Stomach (tissue), 9 donors: ENCODE measurements around the gene CUL7. TPM values are rescaled to one million over a fixed set of nuclear protein-coding genes. Genes with fewer than 3 reads are reported as not detected.

Source experiments
- DNase-seq, 2 donors: peaks; one replicate each; pipeline versions ENCODE4 v3.0.0 to v3.0.0-alpha.2; 2013 to 2019
- H3K27ac ChIP-seq, 5 donors: fragments of 200-600 bp in 4 of 5; sonication (generic) in 4 of 5; one replicate each; pipeline ENCODE4 v1.5.1; 2013 to 2019; ENCODE audit warnings: mild to moderate bottlenecking in 1 of 5, moderate library complexity in 1 of 5
- H3K27me3 ChIP-seq, 3 donors: fragments of 200-600 bp; sonication (generic); one replicate each; pipeline ENCODE4 v1.5.1; 2017 to 2019; ENCODE audit warnings: mixed run types in 1 of 3
- H3K36me3 ChIP-seq, 4 donors: fragments of 200-600 bp; sonication (generic); 1 replicate in 3 of 4; 2 replicates in 1 of 4; pipeline ENCODE4 v1.5.1; 2016 to 2019
- H3K4me1 ChIP-seq, 4 donors: fragments of 200-600 bp; sonication (generic); one replicate each; pipeline ENCODE4 v1.5.1; 2016 to 2019
- H3K4me3 ChIP-seq, 4 donors: fragments of 200-600 bp; sonication (generic) in 3 of 4; one replicate each; pipeline ENCODE4 v1.5.1; 2016 to 2019; ENCODE audit warnings: mild to moderate bottlenecking in 1 of 4
- H3K9me3 ChIP-seq, 4 donors: fragments of 200-600 bp; sonication (generic); one replicate each; pipeline ENCODE4 v1.5.1; 2016 to 2019
- EP300 ChIP-seq: sonication (generic); formaldehyde crosslinking; IDR thresholded peaks from one replicate; pipeline ENCODE4 v1.6.1; 2017; ENCODE audit warnings: antibody characterized with exemption
- POLR2A ChIP-seq, 4 donors: fragments of 450-650 bp; IDR thresholded peaks; one replicate each; pipeline ENCODE4 v1.6.1; 2016; ENCODE audit warnings: antibody characterized with exemption in 4 of 4, control low read depth in 2 of 4, mild to moderate bottlenecking in 1 of 4, moderate library complexity in 1 of 4
- POLR2AphosphoS5 ChIP-seq, 3 donors: sonication (generic); formaldehyde crosslinking; IDR thresholded peaks; one replicate each; pipeline ENCODE4 v1.6.1; 2016; ENCODE audit warnings: antibody characterized with exemption in 3 of 3
- WGBS, 5 donors: extraction: QIAGEN DNeasy Blood & Tissue Kit in 3 of 5; methylation state at CpG; one replicate each; pipeline versions ENCODE4 v1.1.5 to v1.1.7; 2013 to 2018; 5-methylcytosine and 5-hydroxymethylcytosine counted together
- intact Hi-C: fragments of 100-400 bp; cut with DNase I; formaldehyde crosslinking; loops from one replicate; pipeline ENCODE4 v1.15.1; 2023; ENCODE audit warnings: low total_unique reads
- polyA plus RNA-seq, 3 donors: library from polyadenylated mRNA; stranded (reverse); fragments of 200-250 nt; gene quantifications; one replicate each; pipeline ENCODE4 v1.2.3, GENCODE V29; 2013
- total RNA-seq, 5 donors: library from RNA; depleted of rRNA; stranded (reverse); fragments of >200 nt; gene quantifications; one replicate each; pipeline versions ENCODE4 v1.1.0 to v1.2.3, GENCODE V29; 2014 to 2016
- TF ChIP-seq, protein P1 (sequence below), 7 experiments: fragments of 450-650 bp in 4 of 7; fragments of 200-600 bp in 3 of 7; sonication (generic) in 3 of 7; IDR thresholded peaks; one replicate each; pipeline ENCODE4 v1.5.1; 2016 to 2019; ENCODE audit warnings: antibody characterized with exemption in 7 of 7, control low read depth in 2 of 7, mild to moderate bottlenecking in 1 of 7
- donor health status: healthy with polysubstance abuse.
- donor health status: Bipolar disorder and iron deficiency.
- donor health status: healthy.

CUL7 gene
- total and polyA plus RNA-seq, 8 donors = 4.4 to 26.1 (median 10.5) TPM

DNA sequence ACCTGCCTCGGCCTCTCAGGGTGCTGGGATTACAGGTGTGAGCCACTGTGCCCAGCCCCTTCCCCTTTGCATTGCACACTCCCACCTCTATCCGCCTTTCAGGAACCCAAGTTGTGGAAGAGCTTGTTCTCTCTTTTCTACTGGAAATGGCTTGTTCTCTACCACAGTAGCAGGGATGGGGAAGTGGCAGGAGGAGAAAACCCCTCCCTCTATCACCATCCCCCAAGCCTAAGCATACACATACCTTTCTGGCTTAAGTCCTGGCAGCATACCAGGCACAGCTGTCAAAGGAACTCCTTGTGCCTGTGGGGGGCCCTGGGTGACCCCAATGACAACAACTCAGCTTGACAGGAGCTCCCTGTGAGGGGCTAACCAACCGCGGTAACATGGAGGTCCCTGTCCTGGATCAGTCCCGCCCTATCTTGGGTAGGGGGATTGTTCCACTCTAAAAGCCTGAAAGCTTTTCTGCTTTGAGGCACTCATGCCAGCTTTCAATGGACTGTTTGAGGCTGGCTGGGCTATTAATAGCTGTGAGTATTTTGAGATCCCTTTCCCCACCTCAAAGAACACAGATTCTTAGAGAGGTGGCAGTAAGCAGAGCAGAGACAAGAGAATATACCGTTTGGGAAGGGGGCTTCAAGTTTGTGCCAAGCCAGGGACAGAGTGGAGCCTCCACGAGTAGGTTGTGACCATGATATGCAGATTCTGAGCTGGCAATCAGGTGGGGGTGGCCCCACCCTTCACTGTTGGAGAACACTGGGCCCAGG lies 37.3 kb downstream of the CUL7 start:
- DNase-seq = no peak
- Histone ChIP-seq H3K27ac (peak overlapping the region in 4 of 5 donors; percentile 16 to 65 (median 51)), H3K36me3 (peaks cover 28 to 54% (median 47%) of the 10 kb centered on the region in 4 donors), H3K4me1 (peaks cover 44 to 73% (median 61%) of the 10 kb centered on the region in 4 donors), H3K27me3 (no peaks in the 10 kb centered on the region), H3K9me3 (no peaks in the 10 kb centered on the region), H3K4me3 (peak overlapping the region in 3 of 4 donors; percentile 3 to 97 (median 8))
- intact Hi-C loops = no loop called here
- WGBS, 5 donors = 64 to 75% (median 74%) methylated on average over 7 of the region's 7 CpGs
- TF ChIP-seq EP300 (no peak), POLR2AphosphoS5 (IDR thresholded peaks at IDR 0.05) (no peak), POLR2A (IDR thresholded peaks at IDR 0.05) (no peak)
- TF ChIP-seq, protein P1, sequence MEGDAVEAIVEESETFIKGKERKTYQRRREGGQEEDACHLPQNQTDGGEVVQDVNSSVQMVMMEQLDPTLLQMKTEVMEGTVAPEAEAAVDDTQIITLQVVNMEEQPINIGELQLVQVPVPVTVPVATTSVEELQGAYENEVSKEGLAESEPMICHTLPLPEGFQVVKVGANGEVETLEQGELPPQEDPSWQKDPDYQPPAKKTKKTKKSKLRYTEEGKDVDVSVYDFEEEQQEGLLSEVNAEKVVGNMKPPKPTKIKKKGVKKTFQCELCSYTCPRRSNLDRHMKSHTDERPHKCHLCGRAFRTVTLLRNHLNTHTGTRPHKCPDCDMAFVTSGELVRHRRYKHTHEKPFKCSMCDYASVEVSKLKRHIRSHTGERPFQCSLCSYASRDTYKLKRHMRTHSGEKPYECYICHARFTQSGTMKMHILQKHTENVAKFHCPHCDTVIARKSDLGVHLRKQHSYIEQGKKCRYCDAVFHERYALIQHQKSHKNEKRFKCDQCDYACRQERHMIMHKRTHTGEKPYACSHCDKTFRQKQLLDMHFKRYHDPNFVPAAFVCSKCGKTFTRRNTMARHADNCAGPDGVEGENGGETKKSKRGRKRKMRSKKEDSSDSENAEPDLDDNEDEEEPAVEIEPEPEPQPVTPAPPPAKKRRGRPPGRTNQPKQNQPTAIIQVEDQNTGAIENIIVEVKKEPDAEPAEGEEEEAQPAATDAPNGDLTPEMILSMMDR (IDR thresholded peaks at IDR 0.05) = no peak

DNA sequence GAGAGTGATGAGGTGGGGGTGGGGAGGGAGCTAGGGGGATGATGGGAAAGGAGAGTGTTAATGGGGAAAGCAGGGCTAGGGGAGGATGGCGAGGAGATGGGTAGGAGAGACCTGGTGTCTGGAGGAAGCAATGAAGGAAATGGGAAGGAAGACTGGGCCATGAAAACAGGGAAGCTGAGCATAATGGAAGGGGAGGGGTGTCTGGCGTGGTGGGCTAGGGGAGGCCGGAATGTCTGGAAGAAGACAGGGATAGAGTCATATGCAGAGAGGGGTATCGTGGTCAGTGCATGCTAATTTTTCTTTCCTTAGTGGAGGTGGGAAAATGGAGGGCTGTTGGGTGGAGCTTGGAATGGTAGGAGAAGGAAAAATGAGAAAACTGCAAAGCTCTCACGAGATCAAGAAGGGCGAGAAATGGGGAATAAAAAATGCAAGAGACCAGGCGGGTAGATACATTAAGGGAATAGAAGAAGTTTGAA lies 39.2 kb downstream of the CUL7 start:
- Histone ChIP-seq H3K27me3 (no peaks in the 10 kb centered on the region), H3K27ac (peak overlapping the region; percentile 68 to 87 (median 81)), H3K9me3 (no peaks in the 10 kb centered on the region), H3K4me3 (peak overlapping the region; percentile 76 to 97 (median 86)), H3K4me1 (peaks cover 36 to 61% (median 52%) of the 10 kb centered on the region in 4 donors), H3K36me3 (peaks cover 36 to 60% (median 55%) of the 10 kb centered on the region in 4 donors)
- no peak for TF ChIP-seq EP300
- TF ChIP-seq POLR2A (IDR thresholded peaks at IDR 0.05) = no peak
- TF ChIP-seq, protein P1 (IDR thresholded peaks at IDR 0.05) = no peak
- TF ChIP-seq POLR2AphosphoS5 (IDR thresholded peaks at IDR 0.05) = no peak
- WGBS, 5 donors = 0 to 1% (median 0%) methylated on average over 7 of the region's 7 CpGs
- intact Hi-C loops = no loop called here
- DNase-seq = peak in 1 of 2 donors; percentile 56

GRCh38 chr6:43013843-43014433 lies 39.7 kb downstream of the CUL7 start, which contains the start of the genes KLHDC3 and MEA1:
KLHDC3 (plus strand) TSS chr6:43014249; CDS start chr6:43017193, 2,944 bp downstream.
MEA1 (minus strand) TSS chr6:43013946; CDS start chr6:43013813, 133 bp downstream.
- peak within 1 kb of the TSS; percentile 76 to 97 (median 86) for H3K4me3 ChIP-seq
- DNase-seq = peak; percentile 99 to 100
- no peaks in the 10 kb centered on the region for H3K27me3 ChIP-seq
- no peaks in the 10 kb centered on the region for H3K9me3 ChIP-seq
- TF ChIP-seq POLR2A (IDR thresholded peaks at IDR 0.05) (no peak), POLR2AphosphoS5 (IDR thresholded peaks at IDR 0.05) (peak; percentile 75 to 96 (median 84))
- intact Hi-C loops = no loop called here
- peak within 1 kb of the TSS; percentile 68 to 87 (median 84) for H3K27ac ChIP-seq
- peaks cover 36 to 61% (median 52%) of the 10 kb centered on the region in 4 donors for H3K4me1 ChIP-seq
- peaks cover 32 to 61% (median 55%) of the 10 kb centered on the region in 4 donors for H3K36me3 ChIP-seq
- WGBS, 5 donors = 0 to 1% (median 0%) methylated on average over 25 to 51 of the region's 51 CpGs

- WGBS, 5 donors = 2 to 4% (median 2%) methylated on average over 23 to 25 of the region's 25 CpGs
Observed at GRCh38 chr6:43013097-43013842, 40.4 kb downstream of the CUL7 start.

More at GRCh38 chr6:43013097-43013842, 40.4 kb downstream of the CUL7 start:
- Histone ChIP-seq H3K27me3 (no peaks in the 10 kb centered on the region), H3K4me1 (peaks cover 36 to 60% (median 52%) of the 10 kb centered on the region in 4 donors), H3K36me3 (peaks cover 32 to 61% (median 55%) of the 10 kb centered on the region in 4 donors), H3K4me3 (peak overlapping the region; percentile 76 to 97 (median 86)), H3K9me3 (no peaks in the 10 kb centered on the region), H3K27ac (peak overlapping the region; percentile 47 to 87 (median 84))
- intact Hi-C loops = no loop called here
- no peak for DNase-seq
- TF ChIP-seq, protein P1 (IDR thresholded peaks at IDR 0.05) = no peak
- TF ChIP-seq POLR2AphosphoS5 (IDR thresholded peaks at IDR 0.05) = no peak
- no peak for TF ChIP-seq EP300
- TF ChIP-seq POLR2A (IDR thresholded peaks at IDR 0.05) = no peak
